Measurements from ENCODE around the gene EFCAB5.
A peak's percentile ranks its signal among the peaks of the same experiment; 100 is the strongest.

- peak; percentile 89 for TF ChIP-seq CTCF (IDR thresholded peaks at IDR 0.05; ENCODE audit: low read depth, low read length)
- TF ChIP-seq POLR2A (IDR thresholded peaks at IDR 0.05; ENCODE audit: extremely low read depth, insufficient read length) = no peak
- peak; percentile 90 for TF ChIP-seq MAX (IDR thresholded peaks at IDR 0.05; ENCODE audit: low read depth, low read length)
These were observed 163.3 kb downstream of the EFCAB5 start for GRCh38 chr17:30104575-30105339.

All from NB4 (cell line).